Ramos (cell line): ENCODE results near the gene WWOX.

Experiments used
- in situ Hi-C: fragments of 300-500 bp; cut with MboI; formaldehyde crosslinking; loops from one replicate; pipeline ENCODE4 v1.14.3; 2022; ENCODE audit warnings: low sequenced_read_pairs; ENCODE audit not compliant: unreplicated experiment

Gene WWOX

GRCh38 chr16:78443542-78444364 is 344.3 kb downstream of the WWOX start:
- in situ Hi-C loops = no loop called here

GRCh38 chr16:78445818-78446217 is 346.4 kb downstream of the WWOX start:
- in situ Hi-C loops = no loop called here

GRCh38 chr16:78446486-78446885 is 347.0 kb downstream of the WWOX start:
- in situ Hi-C loops = no loop called here

GRCh38 chr16:78446992-78447563 is 347.6 kb downstream of the WWOX start:
- in situ Hi-C loops = no loop called here

- in situ Hi-C loops = no loop called here
Measured at GRCh38 chr16:78448658-78449271, 349.3 kb downstream of the WWOX start.

GRCh38 chr16:78450255-78450654 is 350.8 kb downstream of the WWOX start:
- in situ Hi-C loops = no loop called here

GRCh38 chr16:78452025-78452555 is 352.6 kb downstream of the WWOX start:
- in situ Hi-C loops = no loop called here

GRCh38 chr16:78455861-78456260 is 356.4 kb downstream of the WWOX start:
- in situ Hi-C loops = no loop called here

- in situ Hi-C loops = no loop called here
Measured at GRCh38 chr16:78458588-78458987, 359.1 kb downstream of the WWOX start.

- in situ Hi-C loops = no loop called here
Measured at GRCh38 chr16:78460428-78460827, 361.0 kb downstream of the WWOX start.

- in situ Hi-C loops = no loop called here
Measured at GRCh38 chr16:78461087-78461486, 361.6 kb downstream of the WWOX start.

- in situ Hi-C loops = no loop called here
Measured at GRCh38 chr16:78461496-78462287, 362.2 kb downstream of the WWOX start.

GRCh38 chr16:78462288-78463208 is 363.1 kb downstream of the WWOX start:
- in situ Hi-C loops = no loop called here

GRCh38 chr16:78463591-78463990 is 364.1 kb downstream of the WWOX start:
- in situ Hi-C loops = no loop called here

GRCh38 chr16:78464833-78465232 is 365.4 kb downstream of the WWOX start:
- in situ Hi-C loops = no loop called here

GRCh38 chr16:78465730-78466129 is 366.3 kb downstream of the WWOX start:
- in situ Hi-C loops = no loop called here

GRCh38 chr16:78469787-78470186 is 370.3 kb downstream of the WWOX start:
- in situ Hi-C loops = no loop called here

GRCh38 chr16:78473031-78473699 is 373.7 kb downstream of the WWOX start:
- in situ Hi-C loops = no loop called here

GRCh38 chr16:78474762-78475161 is 375.3 kb downstream of the WWOX start:
- in situ Hi-C loops = no loop called here
